ENCODE results near the gene CEBPZOS.
A peak's percentile ranks its signal among the peaks of the same experiment; 100 is the strongest.

The CEBPZOS gene

GRCh38 chr2:37228788-37229187 is 32.5 kb downstream of the CEBPZOS start:
- DNase-seq (ENCODE audit: extremely low spot score, insufficient read length, low read depth) (no peak), FAIRE-seq (no peak)

- FAIRE-seq = no peak
Observed at GRCh38 chr2:37230581-37230980, 34.3 kb downstream of the CEBPZOS start.

GRCh38 chr2:37231241-37232130 is 35.2 kb downstream of the CEBPZOS start, which contains the start of the genes CEBPZ and NDUFAF7:
TSS of gene CEBPZ (minus strand) at chr2:37231596. CDS start at chr2:37231567, 29 bp downstream.
TSS of gene NDUFAF7 (plus strand) at chr2:37231658. CDS start at chr2:37231706, 48 bp downstream.
- DNase-seq (ENCODE audit: extremely low spot score, insufficient read length, low read depth) (peak; percentile 88), FAIRE-seq (peak; percentile 93)

More at GRCh38 chr2:37230581-37230980, 34.3 kb downstream of the CEBPZOS start:
- no peak for DNase-seq (ENCODE audit: extremely low spot score, insufficient read length, low read depth)

DNA sequence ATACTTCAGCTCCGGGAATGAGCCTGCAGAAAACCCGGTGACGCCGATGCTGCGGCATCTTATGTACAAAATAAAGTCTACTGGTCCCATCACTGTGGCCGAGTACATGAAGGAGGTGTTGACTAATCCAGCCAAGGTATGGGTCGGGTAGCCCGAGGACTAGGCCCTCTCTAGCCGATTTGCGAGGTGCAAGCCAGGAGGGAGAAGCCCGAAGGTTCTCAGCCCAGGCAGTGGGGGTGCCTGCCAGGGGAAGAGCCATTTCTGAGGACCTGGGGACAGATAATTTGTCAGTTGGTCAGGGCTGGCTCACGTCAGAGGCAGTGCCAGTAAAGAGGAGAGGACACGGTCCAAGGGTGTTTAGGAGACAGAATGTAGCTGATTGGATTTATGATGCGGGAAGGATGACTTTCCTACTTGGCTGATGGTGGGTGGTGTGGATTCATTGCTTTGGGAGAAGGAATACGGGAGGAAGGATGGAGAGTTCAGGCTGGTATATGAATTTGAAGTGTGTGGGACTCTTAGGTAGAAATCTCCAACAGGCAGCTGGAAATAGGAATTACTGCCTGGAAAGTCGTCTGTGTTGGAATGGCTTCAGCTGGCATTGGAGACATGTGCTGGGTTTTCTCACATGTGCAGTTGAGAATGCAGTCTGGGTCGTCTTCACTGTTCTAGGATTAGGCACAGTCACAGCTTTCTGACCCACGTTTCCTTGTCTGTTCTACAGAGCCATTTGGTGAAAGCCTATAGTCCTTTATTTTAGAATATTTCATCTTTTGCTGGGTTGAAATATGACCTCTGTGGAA is 36.0 kb downstream of the CEBPZOS start:
- FAIRE-seq (no peak), DNase-seq (ENCODE audit: extremely low spot score, insufficient read length, low read depth) (no peak)

DNA sequence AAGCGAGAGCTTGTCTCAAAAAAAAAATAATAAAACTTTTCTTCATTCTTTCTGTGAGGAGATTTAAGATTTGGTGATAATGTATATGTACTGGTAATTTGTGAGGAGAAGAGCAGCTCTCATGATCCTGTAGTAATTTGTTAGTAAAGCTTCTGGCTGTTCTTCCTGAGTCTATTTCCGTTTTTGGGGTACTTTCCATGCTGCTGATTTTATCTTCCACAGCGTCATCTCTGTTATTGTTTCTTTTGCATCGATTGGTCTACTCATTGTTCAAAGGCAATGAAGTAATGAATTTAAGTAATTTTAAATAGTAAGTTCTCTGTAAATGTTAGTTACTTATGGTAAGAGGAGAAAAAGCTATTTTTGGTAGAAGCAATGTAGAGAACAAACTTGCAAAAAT is 47.1 kb downstream of the CEBPZOS start:
- FAIRE-seq (no peak), DNase-seq (ENCODE audit: extremely low spot score, insufficient read length, low read depth) (no peak)

GRCh38 chr2:37244017-37244416 is 47.7 kb downstream of the CEBPZOS start:
- DNase-seq (ENCODE audit: extremely low spot score, insufficient read length, low read depth) = no peak
- peak; percentile 75 for FAIRE-seq

GRCh38 chr2:37244755-37245154 is 48.5 kb downstream of the CEBPZOS start:
- no peak for FAIRE-seq
- no peak for DNase-seq (ENCODE audit: extremely low spot score, insufficient read length, low read depth)

DNA sequence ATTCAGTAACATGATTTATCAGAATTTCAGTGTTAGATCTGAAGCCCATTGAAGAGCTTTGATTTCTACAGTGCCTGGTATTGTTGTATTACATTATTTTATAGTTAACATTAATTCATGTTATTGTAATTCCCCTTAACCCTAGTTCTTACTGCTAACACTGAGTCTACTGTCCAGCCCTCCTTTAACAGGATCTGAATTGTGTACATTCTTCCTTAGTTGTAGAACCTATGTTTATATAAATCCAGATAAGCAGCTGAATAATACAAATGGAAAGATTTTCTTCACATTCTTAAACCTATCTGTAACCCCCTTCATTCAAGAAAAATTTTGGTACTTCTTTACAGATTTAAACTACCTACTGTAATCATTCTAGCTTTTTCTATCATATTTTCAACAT is 49.9 kb downstream of the CEBPZOS start:
- DNase-seq (ENCODE audit: extremely low spot score, insufficient read length, low read depth) = no peak
- FAIRE-seq = no peak

DNA sequence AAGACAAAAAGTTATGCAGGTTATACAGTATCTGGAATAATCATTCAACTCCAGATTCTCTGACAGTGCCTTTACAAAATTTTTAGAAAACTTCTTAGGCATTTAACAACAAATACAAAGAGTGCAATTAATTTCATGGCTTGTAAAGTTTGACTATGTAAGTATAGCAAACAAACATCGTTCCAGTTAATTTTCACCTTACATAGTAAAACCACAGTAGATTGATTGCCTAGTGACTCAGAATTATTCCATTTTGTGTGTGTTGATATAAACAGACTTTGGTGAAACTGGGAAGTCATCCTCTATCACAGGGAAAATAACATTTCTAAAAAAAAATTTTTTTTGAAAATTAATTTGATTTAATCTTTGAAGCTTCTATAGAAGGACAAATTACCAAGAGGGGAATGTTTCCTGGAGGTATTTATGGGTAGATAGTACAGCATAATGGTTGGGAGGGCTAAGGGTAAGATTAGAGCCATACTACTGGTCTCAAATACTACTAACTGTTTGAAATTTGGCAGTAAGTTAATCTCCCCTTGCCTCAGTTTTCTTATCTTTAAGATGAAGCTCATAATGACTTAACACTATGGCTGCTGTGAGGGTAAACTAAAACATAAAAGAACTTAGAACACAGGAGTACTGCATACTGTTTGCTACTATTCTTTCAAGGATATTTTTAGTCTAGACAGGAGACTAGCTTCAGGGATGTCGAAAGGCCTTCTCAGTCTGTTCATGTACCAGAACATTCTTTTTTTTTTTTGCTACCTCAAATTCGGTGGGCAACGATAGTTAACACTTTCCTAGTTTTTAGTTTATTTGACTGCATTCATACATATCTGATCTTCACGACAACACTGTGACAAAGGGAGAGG is 54.8 kb downstream of the CEBPZOS start:
- no peak for FAIRE-seq
- no peak for DNase-seq (ENCODE audit: extremely low spot score, insufficient read length, low read depth)
